Measurements from ENCODE around the gene ZDHHC12.
"Not testable (repeated sequence)": the region's sequence is repeated elsewhere in the genome, so short reads cannot be mapped to it uniquely, and the experiment has no call there.

DNA sequence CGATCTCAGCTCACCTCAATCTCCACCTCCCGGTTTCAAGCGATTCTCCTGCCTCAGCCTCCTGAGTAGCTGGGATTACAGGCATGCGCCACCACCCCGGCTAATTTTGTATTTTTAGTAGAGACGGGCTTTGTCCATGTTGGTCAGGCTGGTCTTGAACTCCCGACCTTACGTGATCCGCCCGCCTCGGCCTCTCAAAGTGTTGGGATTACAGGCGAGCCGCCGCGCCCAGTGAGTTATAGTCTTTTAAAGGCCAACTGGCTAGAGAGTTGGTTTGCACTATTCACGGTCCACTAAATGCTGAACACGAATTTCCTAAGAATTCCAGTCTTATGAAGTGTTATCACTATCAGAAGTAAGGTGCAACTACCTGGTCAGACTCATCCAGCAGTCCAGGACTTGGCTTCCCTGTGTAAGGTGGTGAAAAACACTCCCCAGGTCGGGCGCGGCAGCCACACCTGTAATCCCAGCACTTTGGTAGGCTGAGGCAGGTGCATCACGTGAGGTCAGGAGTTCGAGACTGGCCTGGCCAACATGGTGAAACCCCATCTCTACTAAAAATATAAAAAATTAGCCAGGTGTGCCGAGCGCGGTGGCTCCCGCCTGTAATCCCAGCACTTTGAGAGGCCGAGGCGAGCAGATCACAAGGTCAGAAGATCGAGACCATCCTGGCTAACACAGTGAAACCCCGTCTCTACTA is 24.7 kb downstream of the ZDHHC12 start:
- TF ChIP-seq CTCF (IDR thresholded peaks at IDR 0.05); EP300 (IDR thresholded peaks at IDR 0.05; ENCODE audit: low read depth); POLR2A (IDR thresholded peaks at IDR 0.05): not testable (repeated sequence)
